Adrenal gland (tissue), 12 donors: ENCODE measurements around the gene SAMD5. TPM values are rescaled to one million over a fixed set of nuclear protein-coding genes. Genes with fewer than 3 reads are reported as not detected.

Experiments used
- DNase-seq, 7 donors: peaks; one replicate each; pipeline ENCODE4 v3.0.0-alpha.2; 2019 to 2020
- H3K27ac ChIP-seq, 5 donors: fragments of 200-600 bp; sonication (generic) in 4 of 5; 1 replicate in 3 of 5; 2 replicates in 2 of 5; pipeline versions ENCODE4 v1.5.1 to v1.8.0; 2016 to 2020; ENCODE audit warnings: mild to moderate bottlenecking in 1 of 5
- H3K27me3 ChIP-seq: fragments of 200-600 bp; 2 replicates; pipeline ENCODE4 v1.8.0; 2021
- H3K36me3 ChIP-seq, 2 donors: fragments of 200-600 bp; replicated peaks in 1 of 2; 1 replicate in 1 of 2; 2 replicates in 1 of 2; pipeline versions ENCODE4 v1.5.1 to v1.8.0; 2018 to 2022
- H3K4me1 ChIP-seq, 2 donors: fragments of 200-600 bp; replicated peaks in 1 of 2; 1 replicate in 1 of 2; 2 replicates in 1 of 2; pipeline versions ENCODE4 v1.5.1 to v1.8.0; 2018 to 2021
- H3K4me3 ChIP-seq, 4 donors: fragments of 200-600 bp; sonication (generic) in 3 of 4; one replicate each; pipeline ENCODE4 v1.5.1; 2016 to 2018
- H3K9me3 ChIP-seq, 3 donors: fragments of 200-600 bp; sonication (generic) in 1 of 3; replicated peaks in 1 of 3; 1 replicate in 2 of 3; 2 replicates in 1 of 3; pipeline versions ENCODE4 v1.5.1 to v1.8.0; 2016 to 2021
- CTCF ChIP-seq, 6 experiments: fragments of 450-650 bp in 4 of 6; fragments of 200-600 bp in 2 of 6; sonication (generic) in 1 of 6; IDR thresholded peaks; 1 replicate in 5 of 6; 2 replicates in 1 of 6; pipeline versions ENCODE4 v1.5.1 to v1.8.0; 2016 to 2021; ENCODE audit warnings: antibody characterized with exemption in 6 of 6, mild to moderate bottlenecking in 2 of 6, moderate library complexity in 1 of 6
- POLR2A ChIP-seq, 2 donors: fragments of 450-650 bp; IDR thresholded peaks; one replicate each; pipeline ENCODE4 v1.6.1; 2017; ENCODE audit warnings: antibody characterized with exemption in 2 of 2, mild to moderate bottlenecking in 2 of 2, moderate library complexity in 1 of 2
- whole genome bisulfite sequencing, 4 donors: extraction: QIAGEN DNeasy Blood & Tissue Kit in 2 of 4; methylation state at CpG; one replicate each; pipeline versions ENCODE4 v1.1.5 to v1.1.7; 2013 to 2017; 5-methylcytosine and 5-hydroxymethylcytosine counted together
- intact Hi-C, 2 donors: fragments of 100-400 bp; cut with DNase I; formaldehyde crosslinking; loops; one replicate each; pipeline versions ENCODE4 v1.14.1 to v1.15.0; 2022 to 2023
- polyA plus RNA-seq, 3 donors: library from polyadenylated mRNA; stranded (reverse); fragments of 200-250 nt in 2 of 3; fragments of 350-450 nt in 1 of 3; fragmentation: Illumina TruSeq in 1 of 3; extraction: RNeasy Lipid Tissue Mini Kit (QIAGEN cat#74804) in 1 of 3; gene quantifications; one replicate each; pipeline ENCODE4 v1.2.3, GENCODE V29; 2013 to 2014
- total RNA-seq, 9 donors: library from RNA; depleted of rRNA in 4 of 9; stranded (reverse); fragments of >200 nt in 4 of 9; fragments of 120-200 nt in 1 of 9; fragmentation: NEBNext Ultra II Directional in 1 of 9; extraction: Animal tissue kit (Norgen Biotek cat#: 25700) in 1 of 9; gene quantifications; one replicate each; pipeline versions ENCODE4 v1.1.0 to v1.2.4, GENCODE V29; 2013 to 2023
- donor health status: healthy with polysubstance abuse.
- donor health status: Bipolar disorder and iron deficiency.
- donor health status: DM: yes; HTN: yes; CAD: no.
- donor health status: DM: no; HTN: no; CAD: no.
- donor health status: DM: no; HTN: no; CAD: no.
- donor health status: DM: yes; HTN: yes; CAD: no.

The SAMD5 gene
- total and polyA plus RNA-seq, 12 donors, result 0.12 to 5.8 (median 0.75) TPM

GRCh38 chr6:147467886-147468285 lies 40.6 kb upstream of the SAMD5 start:
- Histone ChIP-seq H3K27me3 (no peaks in the 10 kb centered on the region), H3K36me3 (no peaks in the 10 kb centered on the region), H3K9me3 (no peaks in the 10 kb centered on the region), H3K4me3 (no peak overlapping the region), H3K4me1 (no peaks in the 10 kb centered on the region), H3K27ac (no peak overlapping the region)
- no peak for TF ChIP-seq CTCF (IDR thresholded peaks at IDR 0.05)
- TF ChIP-seq POLR2A (IDR thresholded peaks at IDR 0.05), result no peak
- intact Hi-C loops, result no loop called here
- 22 to 49% (median 35%) methylated on average over 2 of the region's 2 CpGs for WGBS, 4 donors
- DNase-seq, result no peak

- TF ChIP-seq CTCF (IDR thresholded peaks at IDR 0.05), result no peak
- no peak for TF ChIP-seq POLR2A (IDR thresholded peaks at IDR 0.05)
- Histone ChIP-seq H3K27ac (no peak overlapping the region), H3K36me3 (no peaks in the 10 kb centered on the region), H3K9me3 (no peaks in the 10 kb centered on the region), H3K4me1 (no peaks in the 10 kb centered on the region), H3K27me3 (no peaks in the 10 kb centered on the region), H3K4me3 (no peak overlapping the region)
- DNase-seq, result no peak
- intact Hi-C loops, result no loop called here
- 66 to 86% (median 68%) methylated on average over 2 of the region's 2 CpGs for whole genome bisulfite sequencing, 4 donors
Observed at GRCh38 chr6:147468634-147469033, 39.9 kb upstream of the SAMD5 start.

GRCh38 chr6:147479857-147480256 lies 28.6 kb upstream of the SAMD5 start:
- no peaks in the 10 kb centered on the region for H3K27me3 ChIP-seq
- H3K4me1 ChIP-seq, result no peaks in the 10 kb centered on the region
- intact Hi-C loops, result no loop called here
- H3K27ac ChIP-seq, result no peak overlapping the region
- no peak for DNase-seq
- no peak overlapping the region for H3K4me3 ChIP-seq
- TF ChIP-seq CTCF (IDR thresholded peaks at IDR 0.05), result no peak
- no peak for TF ChIP-seq POLR2A (IDR thresholded peaks at IDR 0.05)
- 55 to 79% (median 78%) methylated on average over 2 of the region's 2 CpGs for WGBS, 4 donors
- no peaks in the 10 kb centered on the region for H3K36me3 ChIP-seq
- no peaks in the 10 kb centered on the region for H3K9me3 ChIP-seq

GRCh38 chr6:147486683-147487082 lies 21.8 kb upstream of the SAMD5 start:
- H3K4me1 ChIP-seq, result no peaks in the 10 kb centered on the region
- H3K36me3 ChIP-seq, result no peaks in the 10 kb centered on the region
- no peak overlapping the region for H3K4me3 ChIP-seq
- no peak overlapping the region for H3K27ac ChIP-seq
- no peaks in the 10 kb centered on the region for H3K27me3 ChIP-seq
- DNase-seq, result no peak
- no peaks in the 10 kb centered on the region for H3K9me3 ChIP-seq
- intact Hi-C loops, result no loop called here
- TF ChIP-seq POLR2A (IDR thresholded peaks at IDR 0.05) (no peak), CTCF (IDR thresholded peaks at IDR 0.05) (no peak)
